ENCODE data around the gene MEST.
"Not testable (repeated sequence)": the region's sequence is repeated elsewhere in the genome, so short reads cannot be mapped to it uniquely, and the experiment has no call there.

MEST gene

DNA sequence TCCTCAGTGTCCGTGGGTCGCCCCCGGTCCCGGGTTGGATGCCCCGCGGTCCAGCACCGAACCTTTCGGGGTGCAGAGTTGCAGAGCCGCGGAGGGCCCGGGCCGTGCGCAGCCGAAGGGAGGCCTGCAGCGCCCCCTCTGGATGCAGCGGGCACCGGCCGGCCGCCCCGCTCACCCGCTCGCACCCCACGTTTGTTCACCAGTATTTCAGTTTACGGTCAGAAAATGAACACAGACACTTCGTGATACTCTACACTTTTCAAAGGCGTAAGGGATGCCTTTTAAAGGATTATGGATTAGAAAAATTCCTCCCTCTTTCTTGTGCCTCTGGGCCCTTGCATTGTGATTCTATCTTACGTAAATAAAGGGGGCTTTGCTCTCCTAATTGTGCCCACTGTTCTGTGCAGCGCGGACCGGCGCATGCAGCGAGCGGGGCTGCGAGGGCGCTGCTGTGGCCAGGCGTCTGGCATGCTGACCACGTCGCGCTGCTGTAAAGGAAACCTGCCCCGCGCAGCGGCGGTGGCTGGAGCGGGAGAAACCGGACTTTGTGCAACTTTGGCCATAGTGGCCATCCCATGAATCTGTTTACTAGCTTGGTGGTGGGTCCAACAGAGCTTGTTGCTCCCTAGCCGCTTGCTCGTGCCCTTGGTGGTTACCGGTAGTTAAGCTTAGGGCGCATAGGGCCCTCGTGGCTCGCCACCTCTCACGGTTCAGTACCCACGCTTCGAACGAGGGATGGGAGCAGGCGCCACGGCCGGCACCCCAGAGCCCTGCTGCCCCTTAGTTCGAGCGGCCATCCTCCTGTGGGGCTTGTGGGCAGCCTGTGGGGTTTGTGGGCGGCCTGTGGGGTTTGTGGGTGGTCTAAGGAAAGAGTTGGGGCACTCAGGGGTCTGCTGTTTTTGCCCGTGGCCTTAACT is 739 bp upstream of the MEST start:
- peak; percentile 59 for DNase-seq
- no peak overlapping the region for H3K27ac Mint-ChIP-seq
- H3K9me3 Mint-ChIP-seq: no peaks in the 10 kb centered on the region

DNA sequence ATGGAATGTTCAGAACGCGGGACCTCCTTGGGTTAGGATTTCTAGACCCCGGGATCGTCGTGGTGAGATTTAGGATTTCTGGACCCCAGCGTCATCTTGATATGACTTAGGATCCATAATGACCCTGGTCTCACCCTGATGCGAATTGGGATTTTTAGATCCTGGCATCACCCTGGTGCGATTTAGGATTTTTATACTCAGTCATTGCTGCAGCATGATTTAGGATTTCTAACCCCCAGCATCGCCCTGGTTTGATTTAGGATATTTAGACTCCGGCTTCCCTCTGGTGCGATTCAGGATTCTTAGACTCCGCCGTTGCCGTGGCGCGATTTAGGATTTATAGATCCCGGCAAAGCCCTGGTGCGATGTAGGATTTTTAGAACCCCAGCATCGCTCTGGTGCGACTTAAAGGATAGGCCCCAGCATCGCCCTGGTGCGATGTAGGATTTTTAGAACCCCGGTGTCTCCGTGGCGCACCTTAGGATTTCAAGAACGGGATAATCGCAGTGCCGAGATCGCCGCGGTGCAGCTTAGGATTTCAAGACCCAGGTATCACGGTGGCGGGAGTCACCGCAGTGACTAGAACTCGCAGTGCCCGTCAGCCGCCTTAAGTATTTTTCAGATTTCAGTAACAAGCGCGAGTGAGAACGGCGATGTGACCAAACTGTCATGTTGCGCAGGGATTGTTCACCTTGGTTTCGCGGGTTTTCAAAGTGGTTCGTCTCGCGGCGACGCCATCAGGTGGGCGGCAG is 814 bp downstream of the MEST start:
- H3K27me3 Mint-ChIP-seq: peaks cover 55% of the 10 kb centered on the region
- peaks cover 17% of the 10 kb centered on the region for H3K4me1 Mint-ChIP-seq (ENCODE audit: low read depth)
- DNase-seq: no peak
- H3K9me3 Mint-ChIP-seq: no peaks in the 10 kb centered on the region
- peak overlapping the region; percentile 57 for H3K4me3 Mint-ChIP-seq
- no peaks in the 10 kb centered on the region for H3K36me3 Mint-ChIP-seq (ENCODE audit: low read depth)
- peak overlapping the region; percentile 1 for H3K27ac Mint-ChIP-seq

More for the DNA sequence above, 739 bp upstream of the MEST start:
- no peaks in the 10 kb centered on the region for H3K36me3 Mint-ChIP-seq (ENCODE audit: low read depth)
- H3K4me1 Mint-ChIP-seq (ENCODE audit: low read depth): peaks cover 27% of the 10 kb centered on the region
- H3K27me3 Mint-ChIP-seq: peaks cover 65% of the 10 kb centered on the region
- H3K4me3 Mint-ChIP-seq: peak overlapping the region; percentile 71

DNA sequence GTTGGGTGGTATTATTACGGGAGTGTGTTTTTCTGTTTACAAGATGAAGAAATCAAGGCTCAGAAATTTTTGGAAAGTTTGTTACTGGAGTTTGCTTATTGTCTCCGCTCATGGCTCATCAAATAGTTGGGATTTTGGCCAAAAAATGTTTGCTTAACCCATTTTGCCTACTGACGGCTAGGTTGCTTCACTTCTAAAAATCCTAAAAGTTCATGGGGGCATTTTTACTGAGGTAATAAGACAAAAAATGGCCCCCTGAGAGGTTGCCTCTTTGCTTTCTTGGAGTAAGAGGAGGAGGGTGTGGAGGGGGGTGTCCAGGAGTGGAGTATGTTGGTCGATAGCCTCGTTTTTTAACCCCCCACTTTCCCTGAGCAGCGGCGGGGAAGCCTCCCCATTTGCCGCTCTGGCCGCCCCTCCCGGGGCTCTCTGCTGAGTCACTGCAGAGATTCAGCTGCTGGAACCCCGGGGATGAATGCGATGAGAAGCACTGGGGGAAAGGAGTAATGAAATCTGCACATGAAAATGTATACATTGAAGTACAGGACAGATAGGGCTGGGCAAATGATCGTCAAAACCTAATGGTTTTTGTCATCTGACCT is 1.5 kb downstream of the MEST start:
- peaks cover 17% of the 10 kb centered on the region for H3K4me1 Mint-ChIP-seq (ENCODE audit: low read depth)
- DNase-seq: no peak
- no peaks in the 10 kb centered on the region for H3K9me3 Mint-ChIP-seq
- H3K27me3 Mint-ChIP-seq: peaks cover 48% of the 10 kb centered on the region
- H3K36me3 Mint-ChIP-seq (ENCODE audit: low read depth): peaks cover 4% of the 10 kb centered on the region
- peak overlapping the region; percentile 1 for H3K27ac Mint-ChIP-seq
- H3K4me3 Mint-ChIP-seq: peak overlapping the region; percentile 57

DNA sequence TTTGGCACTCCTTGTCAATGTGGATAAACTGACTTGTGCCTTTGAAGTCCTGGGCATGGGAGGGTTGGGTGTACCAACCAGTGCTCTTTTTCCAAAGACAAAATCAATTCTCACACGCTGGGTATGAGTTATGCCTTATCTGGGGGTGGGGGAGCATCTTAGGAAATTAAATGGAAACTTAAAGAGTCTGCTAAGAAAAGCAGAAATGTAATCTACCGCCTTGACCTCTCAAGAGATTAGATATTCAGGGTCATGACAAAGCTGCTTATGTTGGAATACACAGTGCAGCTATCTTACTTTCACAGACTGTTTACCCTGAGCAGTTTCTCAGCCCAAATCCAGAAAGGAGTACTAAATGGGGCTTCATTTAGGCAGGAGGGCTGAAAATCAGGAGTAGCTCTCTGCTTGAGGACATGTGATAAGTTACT is 2.6 kb downstream of the MEST start:
- Mint-ChIP-seq H3K4me3 (no peak overlapping the region), H3K27me3 (peaks cover 40% of the 10 kb centered on the region)

DNA sequence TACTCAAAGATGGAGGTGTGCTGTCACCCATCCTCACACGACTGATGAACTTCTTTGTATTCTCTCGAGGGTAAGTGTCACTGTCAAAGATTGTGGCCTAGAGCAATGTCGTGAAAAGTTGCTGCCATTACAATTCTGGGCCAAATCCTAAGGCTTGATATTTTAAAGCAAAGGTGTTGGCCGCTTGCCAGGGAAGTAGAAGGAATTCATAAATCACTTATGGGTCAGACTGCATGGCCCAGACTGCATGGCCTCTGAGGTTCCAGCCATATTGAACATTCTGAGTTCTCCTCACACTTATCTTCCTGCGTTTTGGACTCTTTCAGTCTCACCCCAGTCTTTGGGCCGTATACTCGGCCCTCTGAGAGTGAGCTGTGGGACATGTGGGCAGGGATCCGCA is 8.6 kb downstream of the MEST start:
- Mint-ChIP-seq H3K36me3 (ENCODE audit: low read depth) (peaks cover 39% of the 10 kb centered on the region), H3K4me1 (ENCODE audit: low read depth) (peaks cover 3% of the 10 kb centered on the region), H3K9me3 (no peaks in the 10 kb centered on the region), H3K27me3 (no peaks in the 10 kb centered on the region), H3K4me3 (no peak overlapping the region), H3K27ac (no peak overlapping the region)
- no peak for DNase-seq

More for the DNA sequence above, 2.6 kb downstream of the MEST start:
- no peak for DNase-seq
- no peak overlapping the region for H3K27ac Mint-ChIP-seq
- H3K4me1 Mint-ChIP-seq (ENCODE audit: low read depth): peaks cover 17% of the 10 kb centered on the region
- no peaks in the 10 kb centered on the region for H3K9me3 Mint-ChIP-seq
- peaks cover 4% of the 10 kb centered on the region for H3K36me3 Mint-ChIP-seq (ENCODE audit: low read depth)

DNA sequence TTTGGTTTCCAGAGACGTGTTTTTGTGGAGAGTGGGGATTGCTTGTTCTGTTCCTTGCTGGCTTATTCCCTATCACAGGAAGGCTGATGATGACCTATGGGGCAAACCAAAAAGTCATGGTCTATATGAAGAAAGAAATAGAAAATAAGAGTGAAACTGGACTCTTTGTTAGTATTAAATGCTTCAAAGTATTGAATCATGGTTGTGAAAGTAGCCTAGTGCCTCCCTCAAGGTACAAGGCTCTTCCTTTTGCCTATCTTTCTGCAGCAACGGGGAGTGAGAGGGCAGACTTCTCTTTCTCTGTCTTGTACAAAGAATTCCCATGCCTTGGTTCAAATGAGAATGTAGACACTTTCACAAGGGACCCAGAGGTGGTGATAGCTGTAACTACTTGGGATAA is 9.0 kb downstream of the MEST start:
- Mint-ChIP-seq H3K9me3 (no peaks in the 10 kb centered on the region), H3K27me3 (no peaks in the 10 kb centered on the region), H3K4me1 (ENCODE audit: low read depth) (peaks cover 3% of the 10 kb centered on the region), H3K4me3 (no peak overlapping the region), H3K36me3 (ENCODE audit: low read depth) (peaks cover 42% of the 10 kb centered on the region), H3K27ac (no peak overlapping the region)
- no peak for DNase-seq

DNA sequence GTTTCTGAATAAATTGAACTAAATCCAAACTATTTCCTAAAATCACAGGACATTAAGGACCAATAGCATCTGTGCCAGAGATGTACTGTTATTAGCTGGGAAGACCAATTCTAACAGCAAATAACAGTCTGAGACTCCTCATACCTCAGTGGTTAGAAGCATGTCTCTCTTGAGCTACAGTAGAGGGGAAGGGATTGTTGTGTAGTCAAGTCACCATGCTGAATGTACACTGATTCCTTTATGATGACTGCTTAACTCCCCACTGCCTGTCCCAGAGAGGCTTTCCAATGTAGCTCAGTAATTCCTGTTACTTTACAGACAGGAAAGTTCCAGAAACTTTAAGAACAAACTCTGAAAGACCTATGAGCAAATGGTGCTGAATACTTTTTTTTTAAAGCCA is 13.9 kb downstream of the MEST start:
- no peak overlapping the region for H3K4me3 Mint-ChIP-seq
- no peaks in the 10 kb centered on the region for H3K27me3 Mint-ChIP-seq
- H3K27ac Mint-ChIP-seq: no peak overlapping the region
- DNase-seq: no peak
- H3K4me1 Mint-ChIP-seq (ENCODE audit: low read depth): peaks cover 3% of the 10 kb centered on the region
- no peaks in the 10 kb centered on the region for H3K9me3 Mint-ChIP-seq
- peaks cover 53% of the 10 kb centered on the region for H3K36me3 Mint-ChIP-seq (ENCODE audit: low read depth)

DNA sequence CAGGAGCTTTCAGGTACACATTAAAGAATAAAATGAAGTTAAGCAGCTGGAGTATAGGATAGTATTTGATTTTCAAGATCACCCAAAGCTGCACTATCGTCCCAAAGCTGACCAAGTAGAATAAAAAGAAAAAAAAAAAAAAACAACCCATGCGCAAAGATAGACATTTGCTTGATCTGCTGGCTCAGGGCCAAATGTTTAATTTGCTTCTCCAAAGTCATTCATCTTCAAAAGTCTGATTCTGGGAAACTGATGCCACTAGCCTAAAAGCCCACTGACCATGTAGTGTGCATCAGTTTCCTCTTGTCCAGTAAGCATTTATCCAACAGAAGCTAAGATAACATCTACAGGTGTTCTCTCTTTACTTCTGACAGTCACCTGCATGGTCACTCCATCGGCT is 14.5 kb downstream of the MEST start:
- DNase-seq: no peak
- Mint-ChIP-seq H3K36me3 (ENCODE audit: low read depth) (peaks cover 51% of the 10 kb centered on the region), H3K4me1 (ENCODE audit: low read depth) (no peaks in the 10 kb centered on the region), H3K4me3 (no peak overlapping the region), H3K9me3 (no peaks in the 10 kb centered on the region), H3K27me3 (no peaks in the 10 kb centered on the region), H3K27ac (no peak overlapping the region)

DNA sequence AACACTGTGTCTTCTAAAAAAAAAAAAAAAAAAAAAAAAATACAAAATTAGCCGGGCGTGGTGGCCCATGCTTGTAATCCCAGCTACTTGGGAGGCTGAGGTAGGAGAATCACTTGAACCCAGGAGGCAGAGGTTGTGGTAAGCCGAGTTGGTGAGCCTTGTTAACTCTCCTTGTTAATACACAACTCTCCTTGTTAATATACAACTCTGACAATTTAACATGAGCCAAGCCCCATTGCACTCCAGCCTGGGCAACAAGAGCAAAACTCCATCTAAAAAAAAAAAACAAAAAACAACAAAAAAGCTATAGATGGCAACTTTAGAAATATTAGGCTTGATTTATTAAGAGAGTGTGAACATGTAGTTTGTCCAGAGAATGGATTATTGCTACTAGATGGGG is 20.2 kb downstream of the MEST start:
- not testable (repeated sequence) for DNase-seq; H3K4me1 Mint-ChIP-seq (ENCODE audit: low read depth); H3K27me3 Mint-ChIP-seq; H3K9me3 Mint-ChIP-seq; H3K27ac Mint-ChIP-seq; H3K4me3 Mint-ChIP-seq
- peaks cover 17% of the 10 kb centered on the region for H3K36me3 Mint-ChIP-seq (ENCODE audit: low read depth)

DNA sequence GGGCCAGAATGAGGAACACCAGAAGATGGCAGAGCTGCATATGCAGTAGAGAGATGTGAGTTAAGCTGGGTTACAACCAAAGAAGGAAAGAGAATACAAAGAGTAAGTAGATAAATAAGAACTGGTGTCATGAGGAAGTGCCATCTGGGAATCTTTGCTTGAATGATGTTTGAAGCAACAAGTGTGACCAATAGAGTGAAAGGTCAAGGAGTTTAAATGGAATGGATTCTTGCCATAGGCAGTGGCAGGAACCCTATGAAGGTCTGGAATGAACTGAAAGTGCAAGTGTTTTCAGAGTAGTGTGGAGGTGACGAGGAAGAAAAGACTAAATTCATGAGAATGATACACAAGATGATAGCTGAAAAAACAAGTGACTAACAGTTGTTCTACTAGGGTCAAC is 21.6 kb downstream of the MEST start:
- no peaks in the 10 kb centered on the region for H3K4me1 Mint-ChIP-seq (ENCODE audit: low read depth)
- no peaks in the 10 kb centered on the region for H3K9me3 Mint-ChIP-seq
- peaks cover 3% of the 10 kb centered on the region for H3K36me3 Mint-ChIP-seq (ENCODE audit: low read depth)
- DNase-seq: no peak
- H3K27ac Mint-ChIP-seq: no peak overlapping the region
- H3K27me3 Mint-ChIP-seq: no peaks in the 10 kb centered on the region
- H3K4me3 Mint-ChIP-seq: no peak overlapping the region

DNA sequence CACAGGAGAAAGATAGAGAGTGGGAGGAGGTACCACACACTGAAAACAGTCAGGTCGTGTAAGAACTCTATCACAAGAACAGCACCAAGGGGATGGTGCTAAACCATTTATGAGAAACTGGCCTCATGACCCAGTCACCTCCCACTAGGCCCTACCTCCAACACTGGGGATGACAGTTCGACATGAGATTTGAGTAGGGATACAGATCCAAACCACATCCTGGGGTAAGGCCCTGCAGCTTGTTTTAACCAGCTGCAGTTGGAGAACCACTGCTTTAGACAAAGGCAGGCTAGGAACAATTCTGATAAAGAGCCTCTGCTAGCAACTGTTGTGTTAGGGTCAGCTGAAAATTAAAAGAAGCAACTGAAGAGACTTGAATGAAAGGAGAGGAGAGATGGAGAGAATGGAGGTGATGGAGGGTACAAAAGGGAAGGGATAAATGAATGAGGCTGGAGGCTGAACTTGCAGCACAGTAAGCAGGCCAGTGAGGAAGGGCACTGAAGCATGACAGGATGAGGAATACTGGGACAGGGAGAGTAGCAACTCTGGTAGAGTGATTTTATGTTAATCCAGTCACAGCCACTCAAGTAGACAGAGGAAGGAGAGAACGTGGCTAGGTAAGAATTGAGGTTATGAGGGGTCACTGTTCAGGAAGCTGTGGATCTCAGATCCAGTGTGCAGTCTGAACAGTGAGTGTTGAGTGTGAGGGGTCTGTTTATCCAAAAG is 23.6 kb downstream of the MEST start:
- no peaks in the 10 kb centered on the region for H3K36me3 Mint-ChIP-seq (ENCODE audit: low read depth)
- H3K27me3 Mint-ChIP-seq: no peaks in the 10 kb centered on the region
- H3K9me3 Mint-ChIP-seq: no peaks in the 10 kb centered on the region
- H3K4me3 Mint-ChIP-seq: no peak overlapping the region
- H3K4me1 Mint-ChIP-seq (ENCODE audit: low read depth): no peaks in the 10 kb centered on the region
- DNase-seq: no peak
- H3K27ac Mint-ChIP-seq: no peak overlapping the region

DNA sequence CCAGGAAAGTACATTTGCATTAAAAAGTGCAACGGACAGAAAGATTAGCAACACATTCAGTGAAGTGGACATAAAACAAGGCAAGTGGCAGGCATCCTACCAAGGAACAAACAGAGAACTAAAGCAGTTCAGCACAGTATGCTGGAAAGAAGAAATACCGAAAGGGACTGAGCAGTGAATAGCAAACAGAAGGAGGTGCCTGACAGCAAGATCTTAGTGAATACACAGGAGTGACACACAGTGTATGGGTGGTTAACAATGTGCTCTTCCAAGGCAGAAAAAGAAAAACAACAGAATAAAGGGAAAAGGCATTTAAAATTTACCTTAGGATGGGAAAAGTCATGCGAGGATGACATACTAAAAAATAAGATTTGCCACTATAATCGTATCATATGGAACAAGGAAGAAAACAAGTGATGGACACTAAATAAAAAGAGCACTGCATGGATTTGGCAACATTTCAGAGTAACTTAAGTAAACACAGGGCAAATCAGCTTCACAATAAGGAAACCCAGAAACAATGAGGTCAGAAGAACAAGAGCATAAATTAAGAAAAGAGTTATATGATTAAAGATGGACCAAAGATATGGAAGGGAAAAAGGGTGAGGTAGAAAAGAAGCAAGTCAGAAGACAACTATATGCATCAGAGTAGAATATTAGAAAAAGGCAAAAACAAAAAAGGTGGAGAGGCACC is 29.5 kb downstream of the MEST start:
- no peaks in the 10 kb centered on the region for H3K36me3 Mint-ChIP-seq (ENCODE audit: low read depth)
- no peak overlapping the region for H3K27ac Mint-ChIP-seq
- H3K9me3 Mint-ChIP-seq: no peaks in the 10 kb centered on the region
- DNase-seq: no peak
- H3K4me1 Mint-ChIP-seq (ENCODE audit: low read depth): no peaks in the 10 kb centered on the region
- H3K4me3 Mint-ChIP-seq: no peak overlapping the region
- no peaks in the 10 kb centered on the region for H3K27me3 Mint-ChIP-seq

DNA sequence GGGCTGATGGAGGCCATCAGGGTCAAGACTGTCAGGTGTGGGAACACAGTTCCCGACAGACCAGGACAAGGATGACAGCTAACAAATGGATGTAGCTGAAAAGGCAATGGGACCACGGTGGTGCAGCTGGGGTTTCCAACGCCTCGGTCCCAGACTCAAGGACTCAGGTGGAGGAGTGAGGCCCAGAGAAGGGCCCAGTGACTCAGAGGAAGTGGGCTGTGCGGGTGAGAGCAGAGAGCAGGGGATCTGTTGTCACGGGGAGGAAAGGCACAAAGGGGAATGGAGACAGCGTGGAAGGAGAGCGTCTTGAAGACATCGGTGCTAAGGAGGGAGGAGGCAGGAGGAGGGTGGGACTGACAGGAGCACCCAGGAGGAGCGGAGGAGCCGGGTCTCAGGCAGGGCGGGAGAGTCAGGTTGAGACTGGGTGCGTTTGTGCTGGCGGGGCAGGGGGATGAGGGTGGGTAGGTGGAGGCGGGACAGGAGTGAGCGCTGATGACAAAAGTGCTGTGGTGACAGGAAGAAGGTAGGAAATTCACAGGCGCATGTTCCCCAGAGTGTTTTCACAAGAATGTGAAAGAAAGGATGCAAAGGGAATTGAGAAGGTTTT is 31.7 kb downstream of the MEST start:
- not testable (repeated sequence) for H3K27me3 Mint-ChIP-seq; H3K4me1 Mint-ChIP-seq (ENCODE audit: low read depth); H3K4me3 Mint-ChIP-seq; H3K9me3 Mint-ChIP-seq; H3K27ac Mint-ChIP-seq; DNase-seq; H3K36me3 Mint-ChIP-seq (ENCODE audit: low read depth)
